Measurements from ENCODE around the gene CAPN6.

The CAPN6 gene

DNA sequence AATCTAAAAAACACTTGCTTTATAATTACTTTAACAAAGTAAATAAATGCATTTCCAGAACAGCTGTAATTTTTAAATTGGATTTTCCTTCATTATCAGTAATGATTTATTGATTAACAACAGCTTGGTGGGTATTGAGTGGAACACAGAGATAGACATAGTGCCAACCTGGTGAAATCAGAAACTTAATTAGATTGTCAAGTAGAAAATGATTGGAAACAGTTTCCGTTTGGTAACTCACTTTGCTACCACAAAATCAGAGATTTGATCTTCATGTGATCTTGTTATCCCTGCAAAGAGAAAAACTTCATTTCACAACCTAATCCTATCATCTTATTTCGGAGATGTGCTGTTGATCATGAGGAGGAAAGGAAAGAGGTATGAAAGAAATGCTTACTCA, 70.8 kb downstream of the CAPN6 start:
- DNase-seq = no peak

All from eye (tissue), 1 donor.